T-cell (primary cell): ENCODE results near the gene KCTD13. TPM values are rescaled to one million over a fixed set of nuclear protein-coding genes. Genes with fewer than 3 reads are reported as not detected.

Experiments used
- ATAC-seq, 4 experiments: fragments of 200-7000 bp in 3 of 4; fragments of 150-1000 bp in 1 of 4; cut with Tn5 transposase; replicated peaks in 1 of 4; 1 replicate in 3 of 4; 2 replicates in 1 of 4; pipeline ENCODE4 v1.10.0; 2021; ENCODE audit warnings: moderate library complexity in 3 of 4, mild to moderate bottlenecking in 2 of 4, moderate number of reproducible peaks in 1 of 4
- CTCF ChIA-PET, 2 donors: fragments of 300-600 bp; sonication (Branson Sonifier 250); formaldehyde crosslinking; loops; one replicate each; lab custom pipeline; 2022; ENCODE audit warnings: antibody characterized with exemption in 2 of 2; lab: Charles Lee
- POLR2A ChIA-PET, 2 donors: fragments of 300-600 bp; sonication (Branson Sonifier 250); formaldehyde crosslinking; loops; one replicate each; lab custom pipeline; 2022; ENCODE audit warnings: antibody characterized with exemption in 2 of 2; lab: Charles Lee
- DNase-seq, 35 experiments: peaks; one replicate each; pipeline versions ENCODE4 v3.0.0 to v3.0.0-alpha.2; 2013 to 2023
- H3K27ac ChIP-seq: one replicate; pipeline ENCODE4 v1.5.1; 2013; ENCODE audit warnings: low read length
- H3K27me3 ChIP-seq, 2 experiments: replicated peaks in 1 of 2; 1 replicate in 1 of 2; 2 replicates in 1 of 2; pipeline versions ENCODE4 v1.6.1 to v1.7.0; 2013; ENCODE audit warnings: low read length in 1 of 2, mixed read lengths in 1 of 2; ENCODE audit not compliant: control insufficient read depth in 2 of 2, insufficient read depth in 2 of 2; ENCODE audit errors: extremely low read depth in 1 of 2
- H3K36me3 ChIP-seq, 2 donors: 1 replicate in 1 of 2; 2 replicates in 1 of 2; pipeline versions ENCODE4 v1.6.1 to v1.7.0; 2013; ENCODE audit warnings: low read length in 1 of 2; ENCODE audit not compliant: control insufficient read depth in 2 of 2, insufficient read depth in 1 of 2; ENCODE audit errors: extremely low read depth in 1 of 2
- H3K4me1 ChIP-seq, 2 experiments: 1 replicate in 1 of 2; 2 replicates in 1 of 2; pipeline versions ENCODE4 v1.6.1 to v1.7.0; 2013; ENCODE audit warnings: low read length in 2 of 2, mixed read lengths in 1 of 2; ENCODE audit not compliant: insufficient read depth in 2 of 2, control insufficient read depth in 1 of 2; ENCODE audit errors: extremely low read depth in 1 of 2
- H3K4me3 ChIP-seq, 2 donors: 1 replicate in 1 of 2; 2 replicates in 1 of 2; pipeline versions ENCODE4 v1.5.1 to v1.7.0; 2013; ENCODE audit warnings: mild to moderate bottlenecking in 2 of 2, low read length in 1 of 2, moderate library complexity in 1 of 2; ENCODE audit not compliant: control insufficient read depth in 1 of 2; ENCODE audit errors: extremely low read depth in 1 of 2
- H3K9me3 ChIP-seq: 2 replicates; pipeline ENCODE4 v1.7.0; 2013
- H3K27ac Mint-ChIP-seq, 2 donors: one replicate each; pipeline ENCODE4 v1.8.0; 2020 to 2021; ENCODE audit warnings: mild to moderate bottlenecking in 2 of 2, mixed read lengths in 2 of 2
- H3K27me3 Mint-ChIP-seq, 2 donors: one replicate each; pipeline ENCODE4 v1.8.0; 2021 to 2022; ENCODE audit warnings: mixed read lengths in 2 of 2
- H3K36me3 Mint-ChIP-seq: one replicate; pipeline ENCODE4 v1.8.0; 2021; ENCODE audit warnings: mixed read lengths
- H3K4me1 Mint-ChIP-seq, 3 donors: one replicate each; pipeline ENCODE4 v1.8.0; 2020 to 2022; ENCODE audit warnings: mixed read lengths in 3 of 3, mild to moderate bottlenecking in 1 of 3
- H3K4me3 Mint-ChIP-seq, 3 donors: one replicate each; pipeline ENCODE4 v1.8.0; 2020 to 2022; ENCODE audit warnings: mild to moderate bottlenecking in 3 of 3, mixed read lengths in 3 of 3, moderate library complexity in 3 of 3
- H3K9me3 Mint-ChIP-seq, 3 donors: one replicate each; pipeline ENCODE4 v1.8.0; 2020 to 2022; ENCODE audit warnings: mixed read lengths in 3 of 3
- WGBS: methylation state at CpG from one replicate; pipeline ENCODE4 v1.1.5; 2013; ENCODE audit warnings: missing lambda C conversion rate; ENCODE audit not compliant: insufficient coverage; 5-methylcytosine and 5-hydroxymethylcytosine counted together
- total RNA-seq, 35 experiments: library from RNA in 6 of 35; stranded (reverse) in 6 of 35; fragments of 120-200 nt in 1 of 35; gene quantifications; one replicate each; pipeline versions ENCODE4 v1.2.1 to v1.2.4 and lab custom pipeline; 2013 to 2026

Gene KCTD13
- total RNA-seq, 5 donors from 2014 or later (not counting 1 experiment from before 2014, with no cell fraction given): 48.4 to 87.3 (median 79.1) TPM

DNA sequence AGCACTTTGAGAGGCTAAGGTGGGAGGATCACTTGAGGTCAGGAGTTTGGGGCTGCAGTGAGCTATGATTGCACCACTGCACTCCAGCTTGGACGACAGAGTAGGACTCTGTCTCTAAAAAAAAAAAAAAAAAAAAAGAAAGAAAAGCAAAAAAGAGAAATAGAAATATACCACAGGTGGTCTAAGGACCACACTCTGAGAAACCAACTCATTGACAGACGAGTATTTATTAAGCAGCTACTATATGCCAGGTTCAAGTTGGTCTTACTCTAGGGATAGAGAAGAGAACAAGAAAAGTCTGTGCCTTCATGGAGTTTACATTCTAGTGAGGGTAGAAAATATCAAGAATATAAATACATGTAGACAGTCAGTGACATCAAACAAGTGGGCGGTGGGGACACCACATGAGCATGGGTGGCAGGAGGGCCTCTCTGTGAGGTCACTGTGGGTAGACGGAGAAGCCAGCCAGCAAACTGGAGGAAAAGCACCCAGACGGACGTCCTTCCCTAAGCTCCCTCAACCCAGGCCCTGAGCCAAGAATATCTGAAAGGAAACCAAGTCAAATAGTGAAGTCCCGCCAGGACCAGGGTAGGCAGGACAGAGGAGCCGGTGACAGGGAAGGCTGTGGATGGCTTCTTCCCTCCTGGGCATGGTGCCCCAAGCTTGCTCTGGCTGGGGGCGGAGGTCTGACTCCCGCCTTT, 67.7 kb downstream of the KCTD13 start:
- Mint-ChIP-seq H3K36me3 (peaks cover 22% of the 10 kb centered on the region), H3K27ac (no peak overlapping the region), H3K27me3 (no peaks in the 10 kb centered on the region), H3K9me3 (no peaks in the 10 kb centered on the region), H3K4me3 (no peak overlapping the region), H3K4me1 (peaks cover 20 to 28% (median 22%) of the 10 kb centered on the region in 3 donors)
- Histone ChIP-seq H3K27ac (no peak overlapping the region), H3K27me3 (no peaks in the 10 kb centered on the region), H3K4me1 (peaks cover 5 to 25% of the 10 kb centered on the region in 2 experiments), H3K36me3 (peaks cover 15 to 32% of the 10 kb centered on the region in 2 donors), H3K4me3 (no peak overlapping the region), H3K9me3 (no peaks in the 10 kb centered on the region)
- POLR2A ChIA-PET: interaction anchor here in 1 of 2 donors (0.7 kb wide), 1 partner anchor 73 kb away, joined by 15 read pairs; no protein-coding TSS in a partner anchor
- ATAC-seq: no peak
- WGBS: no CpG with 5 or more reads among the region's 10 CpGs
- DNase-seq: no peak
- CTCF ChIA-PET: interaction anchor here in 1 of 2 donors (0.7 kb wide), 1 partner anchor 158 kb away, joined by 3 read pairs; no protein-coding TSS in a partner anchor

DNA sequence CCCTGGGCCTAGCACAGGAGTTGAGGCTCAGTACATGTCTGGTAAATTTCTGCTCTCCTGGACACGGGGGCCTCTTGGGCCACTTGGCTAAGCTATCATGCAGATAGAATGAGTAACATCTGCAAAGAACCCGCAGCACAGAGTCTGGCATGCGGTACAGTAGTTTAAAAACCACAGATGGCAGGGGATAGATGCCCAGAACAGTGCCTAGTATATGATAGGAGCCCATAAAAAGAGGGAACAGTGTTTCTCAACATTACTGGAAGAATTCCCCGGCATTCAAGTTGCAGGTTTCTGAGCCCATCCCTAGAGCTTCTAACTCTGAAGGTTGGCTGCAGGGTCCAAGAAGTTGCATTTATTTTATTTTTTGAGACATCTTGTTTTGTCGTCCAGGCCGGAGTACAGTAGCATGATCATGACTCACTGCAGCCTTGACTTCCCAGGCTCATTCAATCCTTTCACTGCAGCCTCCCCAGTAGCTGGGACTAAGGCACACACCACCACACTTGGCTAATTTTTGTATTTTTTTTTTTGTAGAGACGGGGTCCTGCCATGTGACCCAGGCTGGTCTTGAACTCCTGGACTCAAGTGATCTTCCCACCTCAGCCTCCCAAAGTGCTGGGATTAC, 68.8 kb downstream of the KCTD13 start:
- H3K4me1 Mint-ChIP-seq: peaks cover 18 to 22% (median 18%) of the 10 kb centered on the region in 3 donors
- CTCF ChIA-PET: interaction anchor here in 1 of 2 donors (1.0 kb wide), 1 partner anchor 9 kb away, joined by 3 read pairs; no protein-coding TSS in a partner anchor
- no peak overlapping the region for H3K27ac Mint-ChIP-seq
- POLR2A ChIA-PET: no interaction called here
- no peak for DNase-seq
- Histone ChIP-seq H3K4me1 (peaks cover 3 to 21% of the 10 kb centered on the region in 2 experiments), H3K36me3 (peaks cover 18 to 32% of the 10 kb centered on the region in 2 donors), H3K27ac (no peak overlapping the region), H3K4me3 (no peak overlapping the region), H3K27me3 (no peaks in the 10 kb centered on the region), H3K9me3 (no peaks in the 10 kb centered on the region)
- H3K9me3 Mint-ChIP-seq: no peaks in the 10 kb centered on the region
- no peaks in the 10 kb centered on the region for H3K27me3 Mint-ChIP-seq
- ATAC-seq: no peak
- H3K36me3 Mint-ChIP-seq: peaks cover 22% of the 10 kb centered on the region
- H3K4me3 Mint-ChIP-seq: no peak overlapping the region
- WGBS: 96% methylated on average over 5 of the region's 7 CpGs

Other genes starting within 250 kb of the KCTD13 start
- gene QPRT, start 247.0 kb downstream of the KCTD13 start, total RNA-seq: 1 to 10 TPM; 1.4 to 2.5 (median 2.1) TPM
- 100 to 1,000 TPM; 122 to 194 (median 142) TPM for gene C16orf54, start 180.2 kb downstream of the KCTD13 start, total RNA-seq
- under 1 TPM in 2 of 5 donors, not detected in 3; 0.09 to 0.15 TPM for gene ZG16, start 148.0 kb downstream of the KCTD13 start, total RNA-seq
- gene KIF22, start 135.5 kb downstream of the KCTD13 start, total RNA-seq: 10 to 100 TPM; 84.1 to 95.2 (median 84.9) TPM
- 100 to 1,000 TPM; 240 to 326 (median 305) TPM for gene MAZ, start 119.7 kb downstream of the KCTD13 start, total RNA-seq
- gene PRRT2, start 114.0 kb downstream of the KCTD13 start, total RNA-seq: 1 to 10 TPM; 2.4 to 7.9 (median 4.4) TPM
- gene PAGR1, start 110.1 kb downstream of the KCTD13 start, total RNA-seq: 10 to 100 TPM; 16.0 to 47.2 (median 40.6) TPM
- 100 to 1,000 TPM; 140 to 173 (median 158) TPM for gene MVP, start 105.8 kb downstream of the KCTD13 start, total RNA-seq
- gene CDIPT, start 63.0 kb downstream of the KCTD13 start, total RNA-seq: 10 to 100 TPM; 37.1 to 87.0 (median 79.7) TPM
- under 1 TPM in 3 of 5 donors, not detected in 2; 0.16 to 0.82 (median 0.47) TPM for gene SEZ6L2, start 26.7 kb downstream of the KCTD13 start, total RNA-seq
- gene ASPHD1, start 25.7 kb downstream of the KCTD13 start, total RNA-seq: not detected
- gene TMEM219, start 35.9 kb upstream of the KCTD13 start, total RNA-seq: 10 to 100 TPM; 66.7 to 93.9 (median 80.4) TPM
- gene TAOK2, start 47.6 kb upstream of the KCTD13 start, total RNA-seq: 10 to 100 TPM; 26.1 to 58.3 (median 55.9) TPM
- 10 to 100 TPM; 15.0 to 22.8 (median 20.3) TPM for gene HIRIP3, start 69.4 kb upstream of the KCTD13 start, total RNA-seq
- 100 to 1,000 TPM in 3 of 5 donors, 10 to 100 TPM in 2; 84.8 to 152 (median 128) TPM for gene INO80E, start 70.0 kb upstream of the KCTD13 start, total RNA-seq
- under 1 TPM in 4 of 5 donors, not detected in 1; 0.15 to 0.38 (median 0.26) TPM for gene DOC2A, start 84.8 kb upstream of the KCTD13 start, total RNA-seq
- not detected for gene C16orf92, start 97.0 kb upstream of the KCTD13 start, total RNA-seq
- under 1 TPM in 3 of 5 donors, not detected in 2; 0.25 to 0.32 (median 0.25) TPM for gene TLCD3B, start 105.0 kb upstream of the KCTD13 start, total RNA-seq
- 100 to 1,000 TPM; 367 to 715 (median 567) TPM for gene ALDOA, start 139.5 kb upstream of the KCTD13 start, total RNA-seq
- 100 to 1,000 TPM in 2 of 5 donors, 10 to 100 TPM in 3; 71.2 to 110 (median 97.9) TPM for gene PPP4C, start 149.8 kb upstream of the KCTD13 start, total RNA-seq
- gene TBX6, start 165.7 kb upstream of the KCTD13 start, total RNA-seq: 1 to 10 TPM; 1.4 to 2.0 (median 1.5) TPM
- 100 to 1,000 TPM; 105 to 277 (median 226) TPM for gene YPEL3, start 170.0 kb upstream of the KCTD13 start, total RNA-seq
- 10 to 100 TPM; 11.1 to 27.2 (median 22.1) TPM for gene GDPD3, start 187.3 kb upstream of the KCTD13 start, total RNA-seq
- gene MAPK3, start 197.0 kb upstream of the KCTD13 start, total RNA-seq: 10 to 100 TPM; 55.5 to 76.0 (median 63.2) TPM